Esophagus muscularis mucosa (tissue), 4 donors: Measurements from ENCODE around the gene ACP2.

Experiments used
- CTCF ChIP-seq, 3 experiments: fragments of 200-600 bp in 2 of 3; fragments of 450-650 bp in 1 of 3; sonication (generic) in 2 of 3; IDR thresholded peaks; one replicate each; pipeline ENCODE4 v1.5.1; 2017 to 2019; ENCODE audit warnings: antibody characterized with exemption in 3 of 3, mild to moderate bottlenecking in 2 of 3, moderate library complexity in 1 of 3
- EP300 ChIP-seq: sonication (generic); formaldehyde crosslinking; IDR thresholded peaks from one replicate; pipeline ENCODE4 v1.6.1; 2017; ENCODE audit warnings: antibody characterized with exemption
- POLR2A ChIP-seq: fragments of 450-650 bp; IDR thresholded peaks from one replicate; pipeline ENCODE4 v1.6.1; 2017; ENCODE audit warnings: antibody characterized with exemption, moderate library complexity, mild to moderate bottlenecking, low read depth
- POLR2AphosphoS5 ChIP-seq, 2 donors: sonication (generic); formaldehyde crosslinking; IDR thresholded peaks; one replicate each; pipeline ENCODE4 v1.6.1; 2017; ENCODE audit warnings: antibody characterized with exemption in 2 of 2

- TF ChIP-seq CTCF (IDR thresholded peaks at IDR 0.05) (no peak), POLR2A (no peak), EP300 (no peak), POLR2AphosphoS5 (IDR thresholded peaks at IDR 0.05) (no peak)
Measured at GRCh38 chr11:47208628-47209027, 40.0 kb downstream of the ACP2 start.
